Measurements from ENCODE around the gene ASIC2.

- no peak for TF ChIP-seq CTCF (IDR thresholded peaks at IDR 0.05; ENCODE audit: insufficient read depth, low read depth, low read length)
- no peak for TF ChIP-seq EZH2 (IDR thresholded peaks at IDR 0.05; ENCODE audit: insufficient read depth, low read length)
Measured at GRCh38 chr17:33028778-33029177, 264.3 kb downstream of the ASIC2 start.

All from astrocyte (in vitro differentiated cells and primary cell).